Measurements from ENCODE around the gene MBTD1. TPM values are rescaled to one million over a fixed set of nuclear protein-coding genes. Genes with fewer than 3 reads are reported as not detected.

Gene MBTD1
- total and polyA plus RNA-seq, 2 experiments from 2014 or later = 3.2 to 24.2 TPM

- H3K79me2 ChIP-seq = peaks cover 78% of the 10 kb centered on the region
- no peaks in the 10 kb centered on the region for H3K36me3 ChIP-seq (replicated peaks; ENCODE audit: insufficient read depth, low read depth)
- no peak overlapping the region for H3K4me3 ChIP-seq
- no peaks in the 10 kb centered on the region for H3K27me3 ChIP-seq
- DNase-seq (ENCODE audit: low spot score) = no peak
- WGBS (ENCODE audit: low lambda C conversion rate, missing lambda C conversion rate) = 84% methylated on average over 6 of the region's 6 CpGs
- no peaks in the 10 kb centered on the region for H3K4me1 ChIP-seq (ENCODE audit: insufficient read depth)
- no peak overlapping the region for H3K4me2 ChIP-seq
- TF ChIP-seq EZH2phosphoT487 (IDR thresholded peaks at IDR 0.05; ENCODE audit: low read depth, severe bottlenecking, unreplicated experiment) (no peak), EZH2 (IDR thresholded peaks at IDR 0.05; ENCODE audit: borderline replicate concordance) (no peak)
- TF ChIP-seq, protein P1, sequence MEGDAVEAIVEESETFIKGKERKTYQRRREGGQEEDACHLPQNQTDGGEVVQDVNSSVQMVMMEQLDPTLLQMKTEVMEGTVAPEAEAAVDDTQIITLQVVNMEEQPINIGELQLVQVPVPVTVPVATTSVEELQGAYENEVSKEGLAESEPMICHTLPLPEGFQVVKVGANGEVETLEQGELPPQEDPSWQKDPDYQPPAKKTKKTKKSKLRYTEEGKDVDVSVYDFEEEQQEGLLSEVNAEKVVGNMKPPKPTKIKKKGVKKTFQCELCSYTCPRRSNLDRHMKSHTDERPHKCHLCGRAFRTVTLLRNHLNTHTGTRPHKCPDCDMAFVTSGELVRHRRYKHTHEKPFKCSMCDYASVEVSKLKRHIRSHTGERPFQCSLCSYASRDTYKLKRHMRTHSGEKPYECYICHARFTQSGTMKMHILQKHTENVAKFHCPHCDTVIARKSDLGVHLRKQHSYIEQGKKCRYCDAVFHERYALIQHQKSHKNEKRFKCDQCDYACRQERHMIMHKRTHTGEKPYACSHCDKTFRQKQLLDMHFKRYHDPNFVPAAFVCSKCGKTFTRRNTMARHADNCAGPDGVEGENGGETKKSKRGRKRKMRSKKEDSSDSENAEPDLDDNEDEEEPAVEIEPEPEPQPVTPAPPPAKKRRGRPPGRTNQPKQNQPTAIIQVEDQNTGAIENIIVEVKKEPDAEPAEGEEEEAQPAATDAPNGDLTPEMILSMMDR (IDR thresholded peaks at IDR 0.05; ENCODE audit: poor library complexity) = no peak
- H3K9me2 ChIP-seq (replicated peaks; ENCODE audit: insufficient read depth) = no peaks in the 10 kb centered on the region
- no peaks in the 10 kb centered on the region for H4K20me1 ChIP-seq (ENCODE audit: insufficient read depth, poor library complexity, severe bottlenecking)
- no peak overlapping the region for H2AFZ ChIP-seq
- no peak overlapping the region for H3K27ac ChIP-seq
- H3K9me3 ChIP-seq (ENCODE audit: low read depth) = no peaks in the 10 kb centered on the region
Measured at GRCh38 chr17:51238255-51238887, 21.5 kb downstream of the MBTD1 start.

- DNase-seq (ENCODE audit: low spot score) = no peak
- Histone ChIP-seq H3K9me2 (replicated peaks; ENCODE audit: insufficient read depth) (no peaks in the 10 kb centered on the region), H3K79me2 (peaks cover 87% of the 10 kb centered on the region), H3K36me3 (replicated peaks; ENCODE audit: insufficient read depth, low read depth) (no peaks in the 10 kb centered on the region), H3K4me2 (no peak overlapping the region), H2AFZ (no peak overlapping the region), H3K9me3 (ENCODE audit: low read depth) (no peaks in the 10 kb centered on the region), H3K4me3 (no peak overlapping the region), H3K27ac (no peak overlapping the region), H4K20me1 (ENCODE audit: insufficient read depth, poor library complexity, severe bottlenecking) (peaks cover 9% of the 10 kb centered on the region), H3K4me1 (ENCODE audit: insufficient read depth) (no peaks in the 10 kb centered on the region), H3K27me3 (no peaks in the 10 kb centered on the region)
- WGBS (ENCODE audit: low lambda C conversion rate, missing lambda C conversion rate) = 100% methylated on average over 5 of the region's 6 CpGs
- TF ChIP-seq EZH2 (IDR thresholded peaks at IDR 0.05; ENCODE audit: borderline replicate concordance) = no peak
- no peak for TF ChIP-seq EZH2phosphoT487 (IDR thresholded peaks at IDR 0.05; ENCODE audit: low read depth, severe bottlenecking, unreplicated experiment)
- TF ChIP-seq, protein P1 (IDR thresholded peaks at IDR 0.05; ENCODE audit: poor library complexity) = no peak
Measured at GRCh38 chr17:51234162-51234561, 25.7 kb downstream of the MBTD1 start.

DNA sequence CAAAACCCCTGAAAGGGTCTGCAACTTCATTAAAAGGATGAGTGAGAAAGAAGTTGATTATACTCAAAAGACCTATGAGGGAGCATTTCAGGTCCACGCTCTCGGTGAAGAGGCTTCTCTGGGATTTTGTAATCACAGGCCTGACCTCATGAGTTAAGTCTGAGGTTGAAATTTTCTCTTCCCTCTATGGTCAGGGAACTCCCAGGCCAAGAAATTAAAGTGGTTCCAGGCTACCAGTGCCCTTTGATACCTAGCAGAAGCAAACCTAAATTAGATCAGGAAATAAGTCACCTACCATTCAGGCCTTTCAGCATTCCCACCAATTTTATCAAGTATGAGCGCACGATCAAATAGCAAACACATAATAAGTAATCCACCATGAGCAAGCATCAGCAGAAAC lies 27.9 kb downstream of the MBTD1 start:
- Histone ChIP-seq H3K79me2 (peaks cover 84% of the 10 kb centered on the region), H3K9me3 (ENCODE audit: low read depth) (no peaks in the 10 kb centered on the region), H2AFZ (no peak overlapping the region), H3K36me3 (replicated peaks; ENCODE audit: insufficient read depth, low read depth) (no peaks in the 10 kb centered on the region), H3K9me2 (replicated peaks; ENCODE audit: insufficient read depth) (no peaks in the 10 kb centered on the region), H4K20me1 (ENCODE audit: insufficient read depth, poor library complexity, severe bottlenecking) (peaks cover 9% of the 10 kb centered on the region), H3K4me2 (no peak overlapping the region), H3K4me1 (ENCODE audit: insufficient read depth) (no peaks in the 10 kb centered on the region), H3K27me3 (no peaks in the 10 kb centered on the region), H3K27ac (no peak overlapping the region), H3K4me3 (no peak overlapping the region)
- WGBS (ENCODE audit: low lambda C conversion rate, missing lambda C conversion rate) = 91% methylated on average over 4 of the region's 4 CpGs
- TF ChIP-seq EZH2phosphoT487 (IDR thresholded peaks at IDR 0.05; ENCODE audit: low read depth, severe bottlenecking, unreplicated experiment) = no peak
- TF ChIP-seq, protein P1 (IDR thresholded peaks at IDR 0.05; ENCODE audit: poor library complexity) = no peak
- no peak for TF ChIP-seq EZH2 (IDR thresholded peaks at IDR 0.05; ENCODE audit: borderline replicate concordance)
- no peak for DNase-seq (ENCODE audit: low spot score)

Data from hepatocyte (in vitro differentiated cells).